ENCODE measurements around the gene SUGCT.

DNA sequence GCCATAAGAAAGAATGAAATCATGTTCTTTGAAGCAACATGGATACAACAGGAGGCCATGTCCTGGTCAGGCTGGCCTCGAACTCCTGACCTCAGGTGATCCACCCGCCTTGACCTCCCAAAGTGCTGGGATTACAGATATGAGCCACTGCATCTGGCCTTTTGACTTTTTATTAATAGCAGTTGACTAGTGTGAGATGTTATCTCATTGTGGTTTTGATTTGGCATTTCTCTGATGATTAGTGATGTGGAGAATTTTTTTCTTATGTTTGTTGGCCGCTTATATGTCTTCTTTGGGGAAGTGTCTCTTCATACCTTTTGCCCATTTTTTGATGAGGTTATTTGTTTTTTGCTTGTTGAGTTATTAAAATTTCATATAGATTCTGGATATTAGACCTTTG is 400.9 kb downstream of the SUGCT start:
- TF ChIP-seq, protein P1, sequence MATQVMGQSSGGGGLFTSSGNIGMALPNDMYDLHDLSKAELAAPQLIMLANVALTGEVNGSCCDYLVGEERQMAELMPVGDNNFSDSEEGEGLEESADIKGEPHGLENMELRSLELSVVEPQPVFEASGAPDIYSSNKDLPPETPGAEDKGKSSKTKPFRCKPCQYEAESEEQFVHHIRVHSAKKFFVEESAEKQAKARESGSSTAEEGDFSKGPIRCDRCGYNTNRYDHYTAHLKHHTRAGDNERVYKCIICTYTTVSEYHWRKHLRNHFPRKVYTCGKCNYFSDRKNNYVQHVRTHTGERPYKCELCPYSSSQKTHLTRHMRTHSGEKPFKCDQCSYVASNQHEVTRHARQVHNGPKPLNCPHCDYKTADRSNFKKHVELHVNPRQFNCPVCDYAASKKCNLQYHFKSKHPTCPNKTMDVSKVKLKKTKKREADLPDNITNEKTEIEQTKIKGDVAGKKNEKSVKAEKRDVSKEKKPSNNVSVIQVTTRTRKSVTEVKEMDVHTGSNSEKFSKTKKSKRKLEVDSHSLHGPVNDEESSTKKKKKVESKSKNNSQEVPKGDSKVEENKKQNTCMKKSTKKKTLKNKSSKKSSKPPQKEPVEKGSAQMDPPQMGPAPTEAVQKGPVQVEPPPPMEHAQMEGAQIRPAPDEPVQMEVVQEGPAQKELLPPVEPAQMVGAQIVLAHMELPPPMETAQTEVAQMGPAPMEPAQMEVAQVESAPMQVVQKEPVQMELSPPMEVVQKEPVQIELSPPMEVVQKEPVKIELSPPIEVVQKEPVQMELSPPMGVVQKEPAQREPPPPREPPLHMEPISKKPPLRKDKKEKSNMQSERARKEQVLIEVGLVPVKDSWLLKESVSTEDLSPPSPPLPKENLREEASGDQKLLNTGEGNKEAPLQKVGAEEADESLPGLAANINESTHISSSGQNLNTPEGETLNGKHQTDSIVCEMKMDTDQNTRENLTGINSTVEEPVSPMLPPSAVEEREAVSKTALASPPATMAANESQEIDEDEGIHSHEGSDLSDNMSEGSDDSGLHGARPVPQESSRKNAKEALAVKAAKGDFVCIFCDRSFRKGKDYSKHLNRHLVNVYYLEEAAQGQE (IDR thresholded peaks at IDR 0.05; ENCODE audit: insufficient read depth in 1 of 2, low read depth in 2 of 2, low read length in 2 of 2), result no peak
- TF ChIP-seq TAF1 (IDR thresholded peaks at IDR 0.05; ENCODE audit: borderline replicate concordance, insufficient read depth, low read length) (no peak), POLR2AphosphoS5 (IDR thresholded peaks at IDR 0.05; ENCODE audit: low read depth, low read length) (no peak), SIN3A (IDR thresholded peaks at IDR 0.05; ENCODE audit: borderline replicate concordance, insufficient read depth, low read length) (no peak), FOXP2 (optimal IDR thresholded peaks at IDR 0.05; ENCODE audit: borderline replicate concordance, extremely low read depth, extremely low read length, insufficient read depth) (no peak)
